ENCODE data around the gene OR4D9. TPM values are rescaled to one million over a fixed set of nuclear protein-coding genes. Genes with fewer than 3 reads are reported as not detected.

The OR4D9 gene
- total RNA-seq, 4 donors from 2014 or later = not detected

DNA sequence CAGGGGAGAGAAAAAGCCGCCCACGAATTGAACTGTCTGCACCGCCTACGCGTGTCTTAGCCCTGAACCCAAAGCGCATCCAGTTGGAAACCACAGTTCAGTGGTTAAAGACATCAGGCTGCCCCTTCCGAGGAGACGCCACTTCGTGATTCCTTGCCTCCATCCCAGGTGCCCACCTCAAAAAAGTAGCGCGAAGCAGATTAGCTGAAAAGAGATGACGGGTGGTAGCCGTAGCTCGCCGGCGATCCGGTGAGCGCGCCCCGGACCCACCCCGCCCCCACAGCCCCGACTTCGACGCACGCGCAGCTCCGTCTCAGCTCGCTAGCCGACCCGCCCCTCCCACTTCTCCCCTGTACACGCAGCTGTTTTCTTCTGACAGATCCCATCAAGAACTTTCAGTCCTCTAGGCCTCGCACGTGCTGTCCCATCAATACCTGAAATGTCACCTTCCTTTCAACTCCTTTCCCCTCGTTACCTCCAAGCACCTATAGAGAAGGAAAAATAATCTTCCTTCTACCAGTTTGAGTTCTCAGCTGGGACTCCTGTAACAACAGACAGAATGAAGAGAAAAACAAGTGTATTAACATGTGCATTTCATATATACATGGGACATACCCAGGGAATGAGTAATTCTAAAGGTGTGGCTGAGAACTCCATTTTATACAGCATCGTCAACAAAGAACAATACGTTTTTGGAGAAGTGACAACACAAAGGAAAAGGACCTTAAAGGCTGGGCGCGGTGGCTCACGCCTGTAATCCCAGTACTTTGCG is 49.5 kb downstream of the OR4D9 start:
- H3K36me3 ChIP-seq = no peaks in the 10 kb centered on the region
- in situ Hi-C loops (cut with MboI; ENCODE audit: low sequenced_read_pairs in 4 of 4) (no loop called here), intact Hi-C loops (cut with DNase I; ENCODE audit: low total_unique reads) (loop anchor here (1.0 to 10.0 kb wide), 3 partner anchors 10 to 986 kb away; partner anchors contain the start of genes LPXN and ZFP91)
- TF ChIP-seq, protein P1, sequence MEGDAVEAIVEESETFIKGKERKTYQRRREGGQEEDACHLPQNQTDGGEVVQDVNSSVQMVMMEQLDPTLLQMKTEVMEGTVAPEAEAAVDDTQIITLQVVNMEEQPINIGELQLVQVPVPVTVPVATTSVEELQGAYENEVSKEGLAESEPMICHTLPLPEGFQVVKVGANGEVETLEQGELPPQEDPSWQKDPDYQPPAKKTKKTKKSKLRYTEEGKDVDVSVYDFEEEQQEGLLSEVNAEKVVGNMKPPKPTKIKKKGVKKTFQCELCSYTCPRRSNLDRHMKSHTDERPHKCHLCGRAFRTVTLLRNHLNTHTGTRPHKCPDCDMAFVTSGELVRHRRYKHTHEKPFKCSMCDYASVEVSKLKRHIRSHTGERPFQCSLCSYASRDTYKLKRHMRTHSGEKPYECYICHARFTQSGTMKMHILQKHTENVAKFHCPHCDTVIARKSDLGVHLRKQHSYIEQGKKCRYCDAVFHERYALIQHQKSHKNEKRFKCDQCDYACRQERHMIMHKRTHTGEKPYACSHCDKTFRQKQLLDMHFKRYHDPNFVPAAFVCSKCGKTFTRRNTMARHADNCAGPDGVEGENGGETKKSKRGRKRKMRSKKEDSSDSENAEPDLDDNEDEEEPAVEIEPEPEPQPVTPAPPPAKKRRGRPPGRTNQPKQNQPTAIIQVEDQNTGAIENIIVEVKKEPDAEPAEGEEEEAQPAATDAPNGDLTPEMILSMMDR (IDR thresholded peaks at IDR 0.05 in 4 of 5, conservative IDR thresholded peaks at IDR 0.05 in 1 of 5) = no peak
- TF ChIP-seq POLR2A (IDR thresholded peaks at IDR 0.05) = peak; percentile 39 to 46
- peak overlapping the region; percentile 85 to 88 (median 86) for H3K27ac ChIP-seq
- peak overlapping the region; percentile 83 to 91 (median 84) for H3K4me3 ChIP-seq
- H3K27me3 ChIP-seq = no peaks in the 10 kb centered on the region
- H3K4me1 ChIP-seq = peaks cover 6 to 11% of the 10 kb centered on the region in 2 donors
- ATAC-seq (peak; percentile 88 to 90), DNase-seq (peak; percentile 88)
- H3K9me3 ChIP-seq = no peaks in the 10 kb centered on the region

DNA sequence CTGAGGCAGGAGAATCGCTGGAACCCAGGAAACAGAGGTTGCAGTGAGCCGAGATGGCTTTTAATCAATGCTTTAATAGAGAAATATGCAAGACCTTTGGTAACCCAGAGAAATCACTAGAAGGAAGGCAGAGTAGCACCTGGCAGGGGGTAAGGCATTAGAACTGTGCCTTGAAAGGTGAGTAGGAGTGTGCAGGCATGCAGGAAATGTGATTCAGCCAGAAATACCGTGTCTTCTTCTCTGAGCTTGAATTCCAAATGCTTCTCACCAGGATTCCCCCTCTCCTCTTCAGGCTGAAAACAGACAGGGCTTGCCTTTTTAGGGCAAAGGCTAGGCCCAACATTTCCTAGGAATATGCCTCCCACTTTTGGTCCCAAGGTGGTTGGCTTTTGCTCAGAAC is 51.0 kb downstream of the OR4D9 start:
- no peak overlapping the region for H3K4me3 ChIP-seq
- H3K36me3 ChIP-seq = no peaks in the 10 kb centered on the region
- ATAC-seq (no peak), DNase-seq (no peak)
- no peak overlapping the region for H3K27ac ChIP-seq
- H3K27me3 ChIP-seq = no peaks in the 10 kb centered on the region
- peaks cover 5 to 11% of the 10 kb centered on the region in 2 donors for H3K4me1 ChIP-seq
- no peak for TF ChIP-seq POLR2A (IDR thresholded peaks at IDR 0.05)
- TF ChIP-seq, protein P1 (IDR thresholded peaks at IDR 0.05 in 4 of 5, conservative IDR thresholded peaks at IDR 0.05 in 1 of 5) = no peak
- intact Hi-C loops (cut with DNase I; ENCODE audit: low total_unique reads) = loop anchor here (10.0 kb wide), 1 partner anchor 987 kb away; the partner anchor contains the start of genes LPXN and ZFP91
- in situ Hi-C loops (cut with MboI; ENCODE audit: low sequenced_read_pairs in 4 of 4) = no loop called here
- H3K9me3 ChIP-seq = no peaks in the 10 kb centered on the region

Other genes starting within 250 kb of the OR4D9 start
- gene OR5AN1, start 152.6 kb upstream of the OR4D9 start, total RNA-seq = not detected
- gene OR5A2, start 85.1 kb upstream of the OR4D9 start, total RNA-seq = not detected
- gene OR5A1, start 75.1 kb upstream of the OR4D9 start, total RNA-seq = not detected
- not detected for gene OR4D6, start 54.6 kb upstream of the OR4D9 start, total RNA-seq
- gene OR4D10, start 38.2 kb upstream of the OR4D9 start, total RNA-seq = not detected
- gene OR4D11, start 8.0 kb upstream of the OR4D9 start, total RNA-seq = not detected
- gene OSBP, start 104.2 kb downstream of the OR4D9 start, total RNA-seq = 10 to 100 TPM; 27.4 to 45.2 (median 34.9) TPM
- 10 to 100 TPM; 19.0 to 29.9 (median 26.2) TPM for gene PATL1, start 157.5 kb downstream of the OR4D9 start, total RNA-seq
- gene OR10V1, start 202.3 kb downstream of the OR4D9 start, total RNA-seq = not detected
- 10 to 100 TPM in 2 of 4 donors, 1 to 10 TPM in 2; 8.3 to 23.4 (median 15.8) TPM for gene STX3, start 243.8 kb downstream of the OR4D9 start, total RNA-seq

Data from gastrocnemius medialis (tissue), 4 donors.